AG10803 (cell line): ENCODE measurements around the gene ERMP1.

Experiments used
- DNase-seq: peaks from one replicate; pipeline ENCODE4 v3.0.0; 2010; ENCODE audit warnings: low read depth
- H3K4me3 ChIP-seq: 2 replicates; pipeline ENCODE4 v1.5.1; 2011; ENCODE audit warnings: mild to moderate bottlenecking, low read length, control low read depth
- CTCF ChIP-seq: conservative IDR thresholded peaks from 2 replicates; pipeline ENCODE4 v1.5.1; 2011; ENCODE audit warnings: mild to moderate bottlenecking, low read length, control low read depth, inconsistent platforms

ERMP1 gene

GRCh38 chr9:5762421-5762820 lies 70.5 kb downstream of the ERMP1 start:
- no peak overlapping the region for H3K4me3 ChIP-seq
- no peak for DNase-seq
- TF ChIP-seq CTCF: no peak

- H3K4me3 ChIP-seq: no peak overlapping the region
- DNase-seq: no peak
- no peak for TF ChIP-seq CTCF
Observed at GRCh38 chr9:5760338-5760737, 72.6 kb downstream of the ERMP1 start.

- no peak for TF ChIP-seq CTCF
- no peak for DNase-seq
- H3K4me3 ChIP-seq: no peak overlapping the region
Observed at GRCh38 chr9:5756633-5757032, 76.3 kb downstream of the ERMP1 start.

GRCh38 chr9:5750569-5750968 lies 82.3 kb downstream of the ERMP1 start:
- no peak for DNase-seq

GRCh38 chr9:5749306-5749705 lies 83.6 kb downstream of the ERMP1 start:
- no peak for TF ChIP-seq CTCF
- no peak for DNase-seq
- no peak overlapping the region for H3K4me3 ChIP-seq

More at GRCh38 chr9:5750569-5750968, 82.3 kb downstream of the ERMP1 start:
- no peak overlapping the region for H3K4me3 ChIP-seq
- TF ChIP-seq CTCF: no peak

GRCh38 chr9:5748438-5748837 lies 84.5 kb downstream of the ERMP1 start:
- no peak for DNase-seq
- no peak overlapping the region for H3K4me3 ChIP-seq
- no peak for TF ChIP-seq CTCF

GRCh38 chr9:5743109-5743508 lies 89.8 kb downstream of the ERMP1 start:
- H3K4me3 ChIP-seq: no peak overlapping the region
- no peak for DNase-seq
- TF ChIP-seq CTCF: no peak
